Endothelial cell of umbilical vein (primary cell): ENCODE measurements around the gene ZP1. TPM values are rescaled to one million over a fixed set of nuclear protein-coding genes. Genes with fewer than 3 reads are reported as not detected.

Experiments
- BruUV-seq: library from RNA; stranded (reverse); fragments of 400-500 nt; replicated peaks from 2 replicates; lab custom pipeline; 2021; lab: Mats Ljungman, UMichigan
- CTCF ChIA-PET: fragments of 300-600, 350-600 bp; sonication (Branson Sonifier 250); formaldehyde crosslinking; loops from one replicate; lab custom pipeline; 2021; ENCODE audit warnings: antibody characterized with exemption, inconsistent platforms; lab: Charles Lee
- POLR2A ChIA-PET: fragments of 300-600, 350-600 bp; sonication (Branson Sonifier 250); formaldehyde crosslinking; loops from one replicate; lab custom pipeline; 2021; ENCODE audit warnings: antibody characterized with exemption, inconsistent platforms; lab: Charles Lee
- DNase-seq: peaks from one replicate; pipeline ENCODE4 v3.0.0-alpha.2; 2011; ENCODE audit warnings: low read depth, low spot score
- FAIRE-seq: peaks from 2 replicates; lab custom pipeline; 2011; peaks lifted over from hg19 to GRCh38; lab: Jason Lieb, UNC
- H2AFZ ChIP-seq: 2 replicates; pipeline ENCODE4 v1.6.0; 2012; ENCODE audit warnings: low read depth, low read length, control low read depth, inconsistent platforms
- H3K27ac ChIP-seq: 2 replicates; pipeline ENCODE4 v1.5.1; 2011; ENCODE audit warnings: low read depth, mild to moderate bottlenecking, control low read depth, low read length, moderate library complexity; ENCODE audit not compliant: insufficient read depth
- H3K27me3 ChIP-seq, 2 experiments: 2 replicates each; pipeline versions ENCODE4 v1.6.0 to v1.6.1; 2011; ENCODE audit warnings: low read length in 2 of 2, mixed read lengths in 1 of 2; ENCODE audit not compliant: control insufficient read depth in 2 of 2, insufficient read depth in 2 of 2
- H3K36me3 ChIP-seq, 2 experiments: 2 replicates in 1 of 2; 3 replicates in 1 of 2; pipeline ENCODE4 v1.5.1; 2011; ENCODE audit warnings: low read length in 2 of 2, mild to moderate bottlenecking in 1 of 2, moderate library complexity in 1 of 2; ENCODE audit not compliant: control insufficient read depth in 2 of 2, insufficient read depth in 2 of 2; ENCODE audit errors: extremely low read depth in 1 of 2
- H3K4me1 ChIP-seq: 3 replicates; pipeline ENCODE4 v1.5.1; 2011; ENCODE audit warnings: mild to moderate bottlenecking, low read length; ENCODE audit not compliant: control insufficient read depth, insufficient read depth; ENCODE audit errors: extremely low read depth
- H3K4me2 ChIP-seq: 2 replicates; pipeline ENCODE4 v1.6.1; 2011; ENCODE audit warnings: low read length, control low read depth, mixed read lengths; ENCODE audit not compliant: insufficient read depth
- H3K4me3 ChIP-seq, 3 experiments: fragments of 200-600 bp in 1 of 3; sonication (generic), shearing (Covaris generic) in 1 of 3; replicated peaks in 1 of 3; 2 replicates each; pipeline ENCODE4 v1.5.1; 2011 to 2016; ENCODE audit warnings: control low read depth in 3 of 3, low read length in 3 of 3, mild to moderate bottlenecking in 2 of 3, inconsistent platforms in 1 of 3, low read depth in 1 of 3, moderate library complexity in 1 of 3; ENCODE audit not compliant: insufficient read depth in 1 of 3
- H3K79me2 ChIP-seq: 2 replicates; pipeline ENCODE4 v1.6.0; 2012; ENCODE audit warnings: low read length, inconsistent platforms; ENCODE audit not compliant: control insufficient read depth, insufficient read depth
- H3K9ac ChIP-seq: replicated peaks from 2 replicates; pipeline ENCODE3; 2011; ENCODE audit warnings: low read length, control low read depth; ENCODE audit not compliant: insufficient read depth; ENCODE audit errors: extremely low read depth
- H3K9me1 ChIP-seq: replicated peaks from 3 replicates; pipeline ENCODE4 v1.6.0; 2011; ENCODE audit warnings: mild to moderate bottlenecking, low read length; ENCODE audit not compliant: control insufficient read depth, insufficient read depth; ENCODE audit errors: extremely low read depth
- H3K9me3 ChIP-seq: replicated peaks from 2 replicates; pipeline ENCODE4 v1.5.1; 2012; ENCODE audit warnings: low read length, inconsistent platforms; ENCODE audit not compliant: control insufficient read depth, insufficient read depth
- H4K20me1 ChIP-seq: replicated peaks from 2 replicates; pipeline ENCODE3; 2011; ENCODE audit warnings: mild to moderate bottlenecking, low read length; ENCODE audit not compliant: control insufficient read depth, insufficient read depth; ENCODE audit errors: extremely low read depth
- EZH2 ChIP-seq: IDR thresholded peaks from 2 replicates; pipeline ENCODE4 v1.6.1; 2012; ENCODE audit warnings: borderline replicate concordance, low read depth, mild to moderate bottlenecking, moderate library complexity, low read length, inconsistent platforms; ENCODE audit not compliant: severe bottlenecking
- FOS ChIP-seq: IDR thresholded peaks from 2 replicates; pipeline ENCODE4 v1.6.1; 2011; ENCODE audit warnings: mild to moderate bottlenecking, low read length, moderate library complexity, borderline replicate concordance; ENCODE audit not compliant: insufficient read depth
- GATA2 ChIP-seq: IDR thresholded peaks from 2 replicates; pipeline ENCODE4 v1.7.0; 2011; ENCODE audit warnings: low read depth, mild to moderate bottlenecking, moderate library complexity, mixed read lengths, low read length; ENCODE audit not compliant: insufficient read length, insufficient read depth
- JUN ChIP-seq: IDR thresholded peaks from 2 replicates; pipeline ENCODE4 v1.6.1; 2011; ENCODE audit warnings: borderline replicate concordance, low read depth; ENCODE audit not compliant: insufficient read length, insufficient read depth
- POLR2AphosphoS5 ChIP-seq: IDR thresholded peaks from 2 replicates; pipeline ENCODE4 v1.6.1; 2012; ENCODE audit warnings: low read depth, mild to moderate bottlenecking, control low read depth, low read length, moderate library complexity; ENCODE audit not compliant: insufficient read depth
- dilution Hi-C: fragments of 300-500 bp; cut with MboI; formaldehyde crosslinking; loops from one replicate; pipeline ENCODE4 v1.15.0; 2019; ENCODE audit warnings: low sequenced_read_pairs; ENCODE audit not compliant: extremely low pct_ligation_motif_present
- intact Hi-C: fragments of 100-400 bp; cut with micrococcal nuclease; formaldehyde crosslinking; loops from one replicate; pipeline ENCODE4 v1.10.0; 2022
- polyA plus RNA-seq, 4 experiments: library from polyadenylated mRNA; depleted of rRNA in 3 of 4; stranded (reverse) in 3 of 4; unstranded in 1 of 4; fragments of >200 nt; gene quantifications; 2 replicates each; pipeline versions ENCODE4 v1.2.1 to v1.2.3, GENCODE V29; 2011 to 2012; ENCODE audit warnings: missing spikeins in 1 of 4
- total RNA-seq: library from RNA; stranded (reverse); gene quantifications from 2 replicates; pipeline ENCODE4 v1.2.3, GENCODE V29; 2021
- TF ChIP-seq, protein P1 (sequence below): IDR thresholded peaks from 2 replicates; pipeline ENCODE4 v1.6.1; 2011; ENCODE audit not compliant: insufficient read depth, insufficient read length

The ZP1 gene
- total and polyA plus RNA-seq, 2 donors (not counting 3 experiments of a cell fraction or from before 2014, with no cell fraction given): not detected

DNA sequence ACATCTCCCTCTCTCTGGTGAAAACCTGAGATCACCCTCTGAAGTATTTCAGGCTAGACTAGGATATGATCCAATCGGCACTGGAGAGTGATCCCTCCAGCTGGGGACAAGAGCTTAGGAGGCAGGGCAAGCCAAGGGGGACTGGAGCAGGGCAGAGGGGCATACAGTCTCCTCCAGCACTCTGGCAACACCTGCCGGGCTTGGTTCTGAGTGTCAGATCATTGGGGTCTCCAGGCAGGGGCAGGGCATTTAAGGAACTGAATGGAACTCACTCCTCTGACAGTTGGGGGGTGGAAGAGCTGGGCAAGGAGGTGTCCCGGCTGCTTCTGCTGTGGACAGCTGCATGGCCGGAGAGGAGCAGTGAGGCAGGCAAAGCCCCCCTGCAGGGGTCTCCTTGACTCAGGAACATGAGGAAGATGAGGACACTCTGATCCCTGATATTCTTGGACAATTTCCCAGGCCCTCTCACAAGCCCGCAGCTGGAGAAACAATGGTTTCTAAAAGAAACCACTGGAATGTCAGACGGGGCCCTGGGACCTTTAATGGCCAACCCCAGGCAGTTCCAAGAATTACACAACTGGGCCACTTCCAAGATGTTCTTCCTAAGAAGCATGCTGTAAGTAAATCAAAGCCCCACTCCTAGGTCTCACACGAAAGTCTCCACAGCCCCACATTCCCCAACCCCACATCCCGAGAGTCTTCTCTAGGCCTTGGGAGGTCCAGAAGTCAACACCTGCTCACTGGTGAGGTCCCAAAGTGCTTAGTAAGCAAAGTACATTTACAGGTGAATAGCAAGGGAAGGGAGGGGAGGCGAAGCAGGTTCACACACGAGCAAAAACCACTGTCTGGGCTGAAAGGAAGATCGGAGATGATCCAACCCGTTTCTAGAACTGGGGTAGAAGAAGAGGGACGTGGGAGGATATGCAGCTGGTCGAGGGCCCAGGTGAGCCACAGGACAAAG, 26.6 kb upstream of the ZP1 start:
- Histone ChIP-seq H3K79me2 (peaks cover 38% of the 10 kb centered on the region), H3K27me3 (no peaks in the 10 kb centered on the region), H3K9ac (no peak overlapping the region), H3K36me3 (no peaks in the 10 kb centered on the region), H3K9me1 (no peaks in the 10 kb centered on the region), H2AFZ (peak overlapping the region; percentile 62), H3K4me2 (peak overlapping the region; percentile 50), H3K27ac (peak overlapping the region; percentile 65), H3K4me1 (peaks cover 42% of the 10 kb centered on the region), H3K9me3 (no peaks in the 10 kb centered on the region), H4K20me1 (no peaks in the 10 kb centered on the region), H3K4me3 (no peak overlapping the region)
- FAIRE-seq (peak; percentile 85), DNase-seq (peak; percentile 67)
- BruUV-seq: no TSS peak
- CTCF ChIA-PET: interaction anchor here (0.8 to 5.0 kb wide), 6 partner anchors 9 to 65 kb away, joined by 3 to 34 read pairs (median 9); partner anchors contain the start of gene PTGDR2
- no peak for TF ChIP-seq JUN
- TF ChIP-seq GATA2: no peak
- no peak for TF ChIP-seq EZH2
- TF ChIP-seq, protein P1, sequence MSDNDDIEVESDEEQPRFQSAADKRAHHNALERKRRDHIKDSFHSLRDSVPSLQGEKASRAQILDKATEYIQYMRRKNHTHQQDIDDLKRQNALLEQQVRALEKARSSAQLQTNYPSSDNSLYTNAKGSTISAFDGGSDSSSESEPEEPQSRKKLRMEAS: no peak
- TF ChIP-seq FOS: no peak
- peak; percentile 48 for TF ChIP-seq POLR2AphosphoS5
- intact Hi-C loops: no loop called here
- POLR2A ChIA-PET: interaction anchor here (0.7 kb wide), 1 partner anchor 63 kb away, joined by 4 read pairs; no protein-coding TSS in a partner anchor
- dilution Hi-C loops: no loop called here
